Activated T-helper 1 cell treated with Interleukin-2 at 50 U/mL for 16 hours (primary cell): ENCODE results near the gene ZNF791.
"Not testable (repeated sequence)": the region's sequence is repeated elsewhere in the genome, so short reads cannot be mapped to it uniquely, and the experiment has no call there.

Experiments
- DNase-seq: peaks from one replicate; pipeline ENCODE4 v3.0.0-alpha.2; 2020; ENCODE audit warnings: low read depth

The ZNF791 gene

DNA sequence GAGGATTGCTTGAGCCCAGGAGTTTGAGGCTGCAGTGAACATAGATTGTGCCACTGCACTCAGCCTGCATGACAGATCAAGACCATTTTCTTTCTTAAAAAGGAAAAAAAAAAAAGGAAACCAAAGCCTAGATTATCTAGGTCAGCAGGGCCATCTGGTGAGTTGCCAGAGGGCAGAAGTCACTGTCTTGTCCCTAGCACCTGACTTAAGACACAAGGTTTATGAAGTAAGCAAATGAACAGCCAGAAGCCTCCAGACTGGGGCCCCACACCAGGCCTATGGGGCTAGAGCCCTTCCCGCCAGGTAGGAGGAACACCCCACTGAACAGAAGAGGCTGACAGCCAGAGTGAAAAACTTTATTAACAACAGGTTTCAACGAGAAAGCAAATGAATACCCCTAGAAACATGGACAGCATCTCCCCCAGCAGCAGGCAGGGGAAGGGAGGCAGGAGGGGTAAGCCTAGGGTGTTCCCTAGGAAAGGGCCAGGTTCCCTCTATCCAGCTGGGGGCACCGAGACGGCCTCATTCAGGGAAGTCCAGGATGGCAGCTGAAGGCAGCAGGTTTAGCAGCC is 57.1 kb downstream of the ZNF791 start:
- DNase-seq: no peak

DNA sequence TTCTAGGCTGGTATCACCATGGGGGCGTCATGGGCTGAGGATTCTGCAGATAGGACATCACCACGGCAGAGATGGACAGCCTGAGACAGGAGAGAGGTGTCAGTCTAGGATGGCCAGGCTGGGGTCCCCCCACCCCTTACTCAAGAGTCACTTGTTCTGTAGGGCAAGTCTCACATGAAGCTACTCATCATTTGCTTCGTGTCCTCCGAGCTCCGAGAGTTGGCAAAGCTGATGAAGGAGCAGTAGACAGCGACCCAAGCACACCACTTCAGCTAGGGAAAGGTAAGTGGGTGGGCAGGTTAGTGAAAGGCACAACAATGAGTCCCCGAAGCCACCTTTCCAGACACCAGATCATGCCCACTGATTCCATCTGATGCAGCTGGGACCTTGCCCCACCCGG is 57.6 kb downstream of the ZNF791 start:
- no peak for DNase-seq

DNA sequence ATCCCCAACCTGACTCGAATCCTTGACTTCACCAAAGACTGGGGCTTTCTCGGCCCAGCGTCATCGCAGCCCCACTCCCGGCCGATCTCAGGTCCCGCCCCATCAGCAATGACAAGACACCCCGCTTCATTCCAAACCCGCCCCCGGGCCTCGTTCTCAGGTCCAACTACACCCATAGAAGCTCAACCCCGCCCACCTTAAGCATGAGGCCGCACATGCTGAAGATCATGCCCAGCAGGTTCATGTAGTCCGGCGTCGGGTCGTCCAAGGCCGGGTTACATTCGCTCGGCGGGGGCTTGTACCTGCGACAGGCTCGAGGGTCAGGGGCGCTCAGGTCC is 58.2 kb downstream of the ZNF791 start:
- DNase-seq: peak; percentile 41

DNA sequence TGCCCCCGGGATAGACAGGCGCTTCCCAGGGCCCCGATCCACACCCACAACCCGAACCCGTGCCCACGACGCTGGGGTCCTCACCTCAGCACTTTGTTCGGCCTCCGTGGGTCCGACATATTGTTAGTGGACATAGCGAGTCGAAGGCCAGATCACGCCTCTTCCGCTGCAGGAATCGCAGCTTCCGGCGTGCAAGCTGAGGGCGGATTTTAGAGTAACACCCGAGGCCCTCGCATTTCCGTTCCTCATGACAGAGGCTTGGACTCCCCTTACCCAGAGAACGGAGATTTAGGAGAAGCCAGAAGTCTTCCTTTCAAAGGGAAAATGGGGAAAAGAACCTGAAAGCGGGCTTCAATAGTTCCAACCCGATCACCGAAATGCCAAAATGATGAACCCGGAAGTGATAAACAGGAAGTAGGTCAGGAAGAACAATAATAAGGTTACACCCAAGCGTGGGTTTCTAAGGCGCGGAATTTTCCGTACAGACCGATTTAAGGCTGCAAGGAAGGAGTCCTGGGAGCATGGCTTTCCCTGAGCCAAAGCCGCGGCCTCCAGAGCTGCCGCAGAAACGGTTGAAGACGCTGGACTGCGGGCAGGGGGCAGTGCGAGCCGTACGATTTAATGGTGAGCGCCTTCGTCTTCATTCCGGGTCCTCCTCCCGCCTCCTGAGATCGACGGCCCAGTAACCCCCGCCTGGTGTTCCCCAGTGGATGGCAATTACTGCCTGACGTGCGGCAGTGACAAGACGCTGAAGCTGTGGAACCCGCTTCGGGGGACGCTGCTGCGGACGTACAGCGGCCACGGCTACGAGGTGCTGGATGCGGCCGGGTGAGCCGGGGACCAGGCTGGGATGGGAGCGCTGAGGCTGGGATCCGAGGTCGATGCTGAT is 58.8 kb downstream of the ZNF791 start:
- peak; percentile 62 for DNase-seq

DNA sequence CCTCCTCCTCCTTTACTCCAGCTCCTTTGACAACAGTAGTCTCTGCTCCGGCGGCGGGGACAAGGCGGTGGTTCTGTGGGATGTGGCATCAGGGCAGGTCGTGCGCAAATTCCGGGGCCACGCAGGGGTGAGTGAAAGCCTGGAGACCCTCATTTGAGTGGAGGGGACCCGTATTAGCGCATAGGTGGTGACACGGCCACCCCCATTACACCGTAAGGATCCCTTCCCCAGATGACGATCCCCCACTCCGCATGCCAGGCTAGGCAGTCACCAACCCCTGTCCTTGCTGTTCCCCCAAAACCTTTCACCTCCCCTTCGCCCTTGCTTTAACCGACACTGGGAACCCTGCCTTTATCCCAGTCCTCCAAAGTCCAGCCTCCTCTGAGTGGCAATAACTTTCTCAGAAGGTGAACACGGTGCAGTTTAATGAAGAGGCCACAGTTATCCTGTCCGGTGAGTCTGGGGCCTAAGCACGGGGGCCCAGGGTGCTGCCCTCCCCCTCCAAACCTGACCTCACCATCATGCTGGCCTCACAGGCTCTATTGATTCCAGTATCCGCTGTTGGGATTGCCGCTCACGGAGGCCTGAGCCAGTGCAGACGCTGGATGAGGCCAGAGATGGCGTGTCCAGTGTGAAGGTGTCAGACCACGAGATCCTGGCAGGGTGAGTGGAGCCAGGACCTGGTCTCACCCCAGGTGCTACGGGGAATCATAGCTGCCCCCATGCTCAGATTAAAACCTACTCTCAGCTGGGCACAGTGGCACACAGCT is 59.6 kb downstream of the ZNF791 start:
- no peak for DNase-seq

DNA sequence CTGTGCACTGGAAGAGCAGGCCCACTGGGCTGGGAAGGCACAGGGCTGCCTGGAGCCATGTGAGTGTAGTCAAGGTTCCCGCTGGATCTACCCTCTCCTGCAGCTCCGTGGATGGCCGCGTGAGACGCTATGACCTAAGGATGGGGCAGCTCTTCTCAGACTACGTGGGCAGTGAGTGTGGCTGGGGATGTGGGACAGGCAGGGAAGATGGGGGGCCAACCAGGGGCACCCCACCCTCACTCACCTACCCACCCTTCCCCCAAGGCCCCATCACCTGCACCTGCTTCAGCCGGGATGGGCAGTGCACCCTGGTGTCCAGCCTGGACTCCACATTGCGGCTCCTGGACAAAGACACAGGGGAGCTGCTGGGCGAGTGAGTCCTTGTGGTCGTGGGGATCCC is 62.0 kb downstream of the ZNF791 start:
- no peak for DNase-seq

DNA sequence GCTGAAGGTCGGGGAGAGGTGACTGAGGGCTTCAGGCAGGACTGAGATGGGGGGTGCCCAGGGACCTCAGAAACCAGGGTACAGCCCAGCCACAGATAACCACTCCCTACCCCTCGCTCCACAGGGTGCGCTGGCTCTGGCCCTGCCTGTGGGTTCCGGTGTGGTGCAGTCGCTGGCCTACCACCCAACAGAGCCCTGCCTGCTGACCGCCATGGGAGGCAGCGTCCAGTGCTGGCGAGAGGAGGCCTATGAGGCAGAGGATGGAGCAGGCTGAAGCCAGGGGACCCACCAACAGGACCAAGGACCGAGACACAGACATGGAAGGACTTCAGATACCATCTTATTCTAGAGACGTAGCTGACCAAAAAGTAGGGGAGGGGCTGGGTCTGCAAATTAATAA is 64.7 kb downstream of the ZNF791 start:
- DNase-seq: no peak

DNA sequence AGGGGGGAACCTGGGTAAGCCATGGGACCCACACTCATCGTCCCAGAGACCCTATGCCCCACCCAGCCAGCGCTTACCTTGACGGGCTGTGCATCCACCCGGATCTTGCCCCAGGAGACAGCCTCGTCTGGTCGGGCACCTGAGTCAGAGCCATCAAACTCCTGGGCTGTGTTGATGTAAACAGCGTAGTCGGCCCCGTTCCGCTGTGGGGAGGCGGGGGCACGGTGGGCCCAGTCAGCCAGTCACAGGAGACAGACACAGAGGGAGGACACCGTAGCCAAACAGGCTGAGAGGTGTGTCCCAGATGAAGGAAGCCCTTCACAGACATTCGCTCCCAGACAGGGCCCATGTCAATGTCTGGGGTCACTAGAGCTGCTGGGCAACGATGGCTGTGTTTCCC is 65.2 kb downstream of the ZNF791 start:
- DNase-seq: no peak

DNA sequence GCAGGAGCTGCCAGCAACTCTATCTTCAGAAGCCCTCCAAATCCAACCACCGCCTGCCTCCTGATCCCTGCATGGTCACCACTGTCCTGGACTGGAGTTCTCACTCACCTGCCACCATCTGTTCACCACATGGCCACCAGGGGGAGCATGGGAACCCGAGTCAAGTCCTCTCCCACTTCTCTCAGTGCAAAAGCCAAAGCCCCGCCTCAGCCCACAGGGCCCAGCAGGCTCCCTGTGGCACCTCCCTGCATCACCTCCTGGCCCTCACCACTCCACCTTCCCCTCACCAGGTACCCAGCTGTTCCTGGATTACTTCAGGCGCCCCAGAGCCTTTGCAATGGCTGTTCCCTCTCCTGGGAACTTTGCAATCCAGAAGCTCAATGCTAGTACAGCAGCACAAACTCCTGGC is 65.7 kb downstream of the ZNF791 start:
- peak; percentile 68 for DNase-seq

DNA sequence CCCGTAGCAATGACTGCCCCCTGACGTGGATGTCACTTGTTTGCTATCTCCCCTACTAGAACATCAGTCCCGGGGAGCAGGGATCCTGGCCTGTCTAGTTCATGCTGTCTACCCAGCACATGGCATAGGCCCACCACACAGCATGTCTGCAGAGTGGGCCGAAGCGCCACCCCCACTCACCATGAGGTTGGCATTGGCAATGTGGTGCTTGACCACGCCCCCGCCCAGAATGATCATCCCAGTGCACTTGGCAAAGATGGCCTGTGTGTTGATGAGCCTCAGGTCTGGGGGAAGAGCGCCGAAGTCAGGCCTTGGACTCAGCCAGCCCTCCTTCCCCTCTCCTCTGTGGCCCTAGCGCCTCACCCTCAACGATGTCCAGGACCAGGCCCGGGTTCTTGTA is 66.2 kb downstream of the ZNF791 start:
- no peak for DNase-seq

DNA sequence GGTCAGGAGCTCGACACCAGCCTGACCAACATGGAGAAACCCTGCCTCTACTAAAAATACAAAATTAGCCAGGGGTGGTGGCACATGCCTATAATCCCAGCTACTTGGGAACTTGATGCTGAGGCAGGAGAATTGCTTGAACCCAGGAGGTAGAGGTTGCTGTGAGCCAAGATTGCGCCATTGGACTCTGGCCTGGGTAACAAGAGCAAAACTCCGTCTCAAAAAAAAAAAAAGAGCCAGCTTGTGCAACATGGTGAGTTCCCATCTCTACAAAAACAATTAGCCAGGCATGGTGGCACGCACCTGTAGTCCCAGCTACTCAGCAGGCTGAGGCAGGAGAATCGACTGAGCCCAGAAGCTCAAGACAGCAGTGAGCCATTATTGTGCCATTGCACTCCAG is 67.3 kb downstream of the ZNF791 start:
- not testable (repeated sequence) for DNase-seq

DNA sequence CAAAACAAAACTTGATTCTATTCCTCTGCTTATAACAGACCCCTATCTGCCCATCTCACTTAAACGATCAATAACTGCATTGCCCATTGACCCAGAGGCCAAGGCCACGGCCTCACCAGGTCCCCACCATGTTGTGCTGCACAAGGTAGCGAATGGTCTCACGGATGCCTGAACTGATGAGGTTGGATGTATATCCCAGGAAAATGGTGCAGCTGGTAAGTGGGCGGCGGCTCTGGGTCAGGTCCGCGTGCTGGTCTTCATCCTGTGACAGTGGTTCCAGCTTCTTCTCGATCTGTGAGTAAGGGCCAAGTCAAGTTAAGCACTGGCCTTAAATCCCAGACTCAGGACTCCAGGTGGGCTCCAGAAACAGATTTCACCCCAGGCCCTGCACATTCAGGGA is 69.3 kb downstream of the ZNF791 start:
- no peak for DNase-seq

DNA sequence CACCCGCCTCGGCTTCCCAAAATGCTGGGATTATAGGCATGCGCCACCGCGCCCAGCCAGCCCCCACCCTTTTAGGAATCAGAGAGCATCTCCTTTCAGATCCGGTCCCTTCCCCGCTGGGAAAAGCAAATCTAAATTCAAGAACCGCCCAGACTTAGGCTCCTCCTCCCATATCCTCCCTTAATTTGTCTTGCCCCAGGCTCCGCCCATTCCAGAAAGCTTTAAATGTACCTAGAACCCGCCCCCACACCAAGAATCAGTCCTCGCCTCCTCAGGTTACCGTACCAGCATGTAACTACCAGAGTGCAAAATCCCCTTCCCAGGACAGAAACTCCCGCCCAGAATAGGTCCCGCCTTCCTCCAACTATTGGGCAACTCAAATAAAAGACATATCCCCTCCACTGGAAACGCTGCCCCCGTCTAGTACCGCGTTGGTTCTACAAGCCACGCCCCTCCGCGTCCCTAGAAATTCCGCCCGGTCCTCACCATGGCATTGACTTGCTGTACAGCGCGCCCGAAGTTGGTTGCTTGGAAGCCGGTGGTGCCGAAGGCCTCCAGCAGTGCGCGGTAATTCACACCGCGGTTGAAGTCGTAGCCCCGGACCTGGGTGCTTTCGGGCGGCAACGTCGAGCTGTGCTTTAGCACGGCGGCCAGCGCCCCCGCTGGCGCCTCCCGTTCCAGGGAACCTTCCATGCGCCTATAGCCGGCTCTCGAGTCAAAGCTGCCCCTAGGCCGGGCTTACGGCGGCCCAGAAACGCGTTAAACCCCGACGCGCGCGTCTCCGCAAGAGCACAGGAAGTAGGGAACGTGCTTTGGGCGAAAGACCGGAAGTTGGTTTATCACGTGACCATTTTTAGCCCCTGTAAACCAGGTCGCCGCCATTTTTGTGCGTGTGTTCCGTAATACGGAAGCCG is 70.6 kb downstream of the ZNF791 start, which contains the start of gene DHPS:
Gene DHPS (minus strand): TSS at position 807 of the 914 bp plus-strand sequence. CDS start 114 bp downstream, at position 693.
- peak; percentile 83 for DNase-seq
